Uterus (tissue), 2 donors: ENCODE measurements around the gene TTC39C.

Source experiments
- CTCF ChIP-seq, 4 experiments: fragments of 200-600 bp in 2 of 4; fragments of 450-650 bp in 2 of 4; sonication (generic) in 2 of 4; IDR thresholded peaks; one replicate each; pipeline ENCODE4 v1.5.1; 2016 to 2019; ENCODE audit warnings: antibody characterized with exemption in 4 of 4, mild to moderate bottlenecking in 2 of 4, moderate library complexity in 1 of 4
- POLR2A ChIP-seq, 2 donors: fragments of 450-650 bp; IDR thresholded peaks; one replicate each; pipeline ENCODE4 v1.6.1; 2016; ENCODE audit warnings: antibody characterized with exemption in 2 of 2, mild to moderate bottlenecking in 1 of 2, moderate library complexity in 1 of 2

GRCh38 chr18:24103320-24104021 is 88.9 kb downstream of the TTC39C start:
- TF ChIP-seq CTCF (IDR thresholded peaks at IDR 0.05) (no peak), POLR2A (IDR thresholded peaks at IDR 0.05) (no peak)
